NCI-H510A treated with DMSO at 0.1 percent for 48 hours (cell line): Measurements from ENCODE around the gene BMP7.

Source experiments
- DNase-seq: peaks from one replicate; lab custom pipeline; 2025; lab: John Stamatoyannopoulos, UW

BMP7 gene

GRCh38 chr20:57145089-57145631, 121.3 kb downstream of the BMP7 start:
- no peak for DNase-seq

GRCh38 chr20:57143173-57143572, 123.3 kb downstream of the BMP7 start:
- DNase-seq: no peak

- DNase-seq: no peak
Observed at GRCh38 chr20:57142667-57143066, 123.8 kb downstream of the BMP7 start.

- DNase-seq: no peak
Observed at GRCh38 chr20:57141492-57141891, 124.9 kb downstream of the BMP7 start.

- no peak for DNase-seq
Observed at GRCh38 chr20:57140416-57140965, 126.0 kb downstream of the BMP7 start.

- DNase-seq: no peak
Observed at GRCh38 chr20:57139342-57140093, 126.9 kb downstream of the BMP7 start.

GRCh38 chr20:57138198-57138995, 128.0 kb downstream of the BMP7 start:
- DNase-seq: no peak

GRCh38 chr20:57137676-57138075, 128.8 kb downstream of the BMP7 start:
- DNase-seq: no peak

GRCh38 chr20:57136734-57137133, 129.7 kb downstream of the BMP7 start:
- no peak for DNase-seq

- DNase-seq: no peak
Observed at GRCh38 chr20:57135875-57136274, 130.6 kb downstream of the BMP7 start.

GRCh38 chr20:57134804-57135203, 131.6 kb downstream of the BMP7 start:
- DNase-seq: no peak

- no peak for DNase-seq
Observed at GRCh38 chr20:57133926-57134650, 132.4 kb downstream of the BMP7 start.

GRCh38 chr20:57131601-57132391, 134.6 kb downstream of the BMP7 start:
- DNase-seq: no peak

GRCh38 chr20:57131077-57131476, 135.4 kb downstream of the BMP7 start:
- DNase-seq: no peak

GRCh38 chr20:57130160-57130772, 136.2 kb downstream of the BMP7 start:
- no peak for DNase-seq

- DNase-seq: no peak
Observed at GRCh38 chr20:57129303-57129702, 137.1 kb downstream of the BMP7 start.

- no peak for DNase-seq
Observed at GRCh38 chr20:57128044-57128757, 138.2 kb downstream of the BMP7 start.

- no peak for DNase-seq
Observed at GRCh38 chr20:57126481-57127092, 139.9 kb downstream of the BMP7 start.

- no peak for DNase-seq
Observed at GRCh38 chr20:57124800-57125517, 141.5 kb downstream of the BMP7 start.
